Activated T-cell treated with anti-CD3 and anti-CD28 coated beads, Interleukin-2, amount 50 U/mL, for 1 hour (primary cell): ENCODE results near the gene AGRP.

ENCODE experiments used
- DNase-seq: peaks from one replicate; pipeline ENCODE4 v3.0.0-alpha.2; 2020

AGRP gene

DNA sequence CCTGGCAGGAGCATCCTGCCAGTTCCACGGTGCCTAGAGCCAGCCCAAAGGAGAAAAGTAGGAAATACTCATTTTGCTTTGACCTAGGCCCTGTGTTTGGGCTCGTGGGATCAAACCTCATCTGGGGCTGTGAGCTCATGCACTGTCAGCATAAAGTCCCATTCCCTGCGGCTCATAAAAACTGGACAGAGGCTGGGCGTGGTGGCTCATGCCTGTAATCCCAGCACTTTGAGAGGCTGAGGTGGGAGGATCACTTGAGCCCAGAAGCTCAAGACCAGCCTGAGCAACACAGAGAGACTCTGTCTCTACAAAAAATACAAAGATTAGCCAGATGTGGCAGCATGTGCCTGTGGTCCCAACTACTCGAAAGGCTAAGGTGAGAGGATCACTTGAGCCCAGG, 20.3 kb downstream of the AGRP start:
- no peak for DNase-seq

GRCh38 chr16:67462279-67462655, 21.1 kb downstream of the AGRP start:
- DNase-seq: no peak

DNA sequence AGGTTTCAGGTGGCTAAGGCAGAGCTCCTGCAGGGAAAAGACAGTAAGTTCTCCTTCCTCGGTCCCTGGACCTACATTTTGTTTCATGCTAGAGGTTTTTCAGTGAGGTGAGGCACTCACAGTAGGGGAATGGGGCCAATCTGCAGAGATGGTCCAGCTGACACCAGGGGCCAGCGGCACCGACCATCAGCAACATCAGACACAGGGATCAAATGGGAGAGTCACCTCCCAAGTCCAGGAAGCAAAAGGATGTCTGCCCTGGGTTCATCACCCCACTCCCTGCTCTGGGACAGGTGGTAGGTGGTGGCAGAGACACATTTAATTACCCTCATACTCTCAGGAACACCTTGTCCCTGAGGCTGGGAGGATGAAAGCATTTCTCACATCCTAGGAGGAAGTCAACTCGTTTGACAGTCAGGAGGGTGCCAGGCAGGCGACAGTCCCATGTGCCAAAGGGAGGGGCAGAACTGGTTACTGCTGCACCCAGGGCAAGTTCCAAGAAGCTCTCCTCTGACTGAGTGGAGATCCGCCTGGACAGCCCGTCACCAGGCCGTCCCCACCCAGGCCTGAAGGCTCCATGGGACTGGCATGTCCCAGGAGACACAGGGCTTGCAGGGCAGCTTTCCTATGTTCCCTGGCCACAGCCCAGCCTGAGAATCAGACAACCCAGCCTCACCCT, 21.6 kb downstream of the AGRP start:
- no peak for DNase-seq

GRCh38 chr16:67460961-67461360, 22.4 kb downstream of the AGRP start:
- no peak for DNase-seq

DNA sequence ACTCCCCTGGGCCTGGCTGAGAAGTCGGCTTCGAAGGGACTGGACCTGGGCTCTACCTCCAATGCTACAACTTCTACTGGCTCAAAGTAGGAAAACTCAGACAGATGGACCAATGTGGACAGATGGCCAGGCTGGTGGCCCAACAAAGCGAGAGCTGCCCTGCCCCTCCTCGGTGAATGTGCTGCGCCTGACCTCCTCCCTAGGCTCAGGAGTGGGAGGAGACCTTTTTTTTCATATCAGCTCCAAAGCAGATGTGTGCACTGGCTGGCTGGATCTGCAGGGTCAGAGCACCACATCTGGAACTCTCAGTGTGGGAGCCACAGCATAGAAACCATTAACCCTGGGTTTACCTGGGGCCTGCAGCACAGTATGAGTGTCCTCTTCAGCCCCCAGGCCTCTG, 23.2 kb downstream of the AGRP start:
- no peak for DNase-seq

GRCh38 chr16:67459861-67460150, 23.5 kb downstream of the AGRP start:
- DNase-seq: no peak

DNA sequence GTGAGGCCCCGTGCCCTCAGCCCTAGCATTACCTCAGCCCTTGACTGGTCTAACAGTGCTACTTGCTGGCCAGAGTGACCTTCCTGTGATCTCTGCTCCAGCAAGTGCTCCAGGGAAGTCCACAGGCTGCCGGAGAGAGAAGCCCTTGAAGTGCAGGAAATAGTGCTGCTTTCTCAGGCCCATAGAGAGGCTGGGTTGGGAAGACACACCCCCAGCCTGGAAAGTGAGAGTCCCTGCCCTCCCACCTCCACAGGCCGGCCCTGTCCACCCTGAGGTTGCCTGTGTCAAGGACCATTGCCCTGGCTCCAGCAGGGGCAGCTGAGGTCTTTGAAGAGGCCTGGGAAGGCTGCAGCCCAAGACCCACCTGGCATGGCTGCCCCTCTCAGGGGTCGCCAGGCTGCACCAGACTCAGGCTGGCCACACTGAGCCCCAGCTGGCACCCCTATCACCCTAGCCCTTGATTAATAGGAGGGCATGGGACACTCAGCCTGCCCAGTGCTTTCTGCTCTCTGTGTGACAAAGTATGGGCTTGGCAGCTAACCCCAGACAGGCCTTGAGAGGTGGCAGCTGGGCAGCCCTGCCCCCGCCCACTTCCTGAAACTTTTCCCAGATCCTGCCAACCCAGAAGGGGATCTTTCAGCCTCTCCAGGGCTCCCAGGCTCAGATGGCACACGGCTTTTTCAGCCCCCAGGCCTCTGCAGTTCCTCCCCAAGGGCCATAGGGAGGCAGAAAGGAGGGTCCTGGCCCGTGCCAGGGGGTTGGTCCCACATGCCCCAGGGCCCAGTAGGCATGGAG, 24.1 kb downstream of the AGRP start:
- no peak for DNase-seq

DNA sequence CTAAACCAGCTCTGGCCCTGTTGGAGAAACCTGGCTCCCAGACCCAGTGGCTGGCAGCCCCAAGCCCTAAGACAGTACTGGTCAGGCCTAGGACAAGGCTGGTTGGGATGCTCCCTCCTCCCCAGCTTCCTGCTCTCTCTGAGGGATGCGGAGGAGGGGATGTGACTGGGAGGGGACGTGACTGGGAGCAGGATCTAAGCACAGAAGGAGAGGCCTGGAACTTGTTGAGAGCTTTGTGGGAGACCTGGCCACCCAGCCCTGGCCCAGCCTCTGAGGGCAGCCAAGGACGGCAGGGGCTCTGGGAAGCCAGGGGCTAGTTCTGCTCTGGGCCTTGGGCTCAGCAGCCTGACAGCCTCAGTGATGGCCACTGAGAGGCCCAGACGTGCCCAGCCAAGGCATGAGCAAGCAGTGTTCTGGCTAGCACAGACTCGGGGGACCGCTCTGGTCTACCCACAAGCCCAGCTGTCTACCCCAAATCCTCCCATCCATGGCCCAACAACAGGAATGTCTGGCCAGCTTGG, 25.2 kb downstream of the AGRP start:
- no peak for DNase-seq

DNA sequence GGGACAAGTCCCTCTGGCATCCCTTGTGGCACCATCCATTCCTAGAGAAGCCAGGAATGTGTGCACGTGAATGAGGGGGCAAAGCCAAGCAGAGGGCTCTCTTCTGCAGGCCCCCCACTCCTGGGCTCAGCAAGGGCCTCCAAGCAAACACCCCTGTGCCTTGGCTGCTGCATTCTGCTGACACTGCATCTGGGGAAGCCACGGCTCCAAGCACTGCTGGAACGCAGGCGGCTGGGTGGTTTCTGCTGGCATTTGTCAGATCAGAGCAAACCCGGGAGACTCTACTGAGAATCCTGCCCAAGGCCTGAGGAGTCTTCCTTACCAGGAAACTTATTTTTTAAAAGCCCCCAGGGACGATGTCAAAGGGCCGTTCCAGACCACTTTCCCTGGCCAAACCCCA, 25.7 kb downstream of the AGRP start:
- no peak for DNase-seq

DNA sequence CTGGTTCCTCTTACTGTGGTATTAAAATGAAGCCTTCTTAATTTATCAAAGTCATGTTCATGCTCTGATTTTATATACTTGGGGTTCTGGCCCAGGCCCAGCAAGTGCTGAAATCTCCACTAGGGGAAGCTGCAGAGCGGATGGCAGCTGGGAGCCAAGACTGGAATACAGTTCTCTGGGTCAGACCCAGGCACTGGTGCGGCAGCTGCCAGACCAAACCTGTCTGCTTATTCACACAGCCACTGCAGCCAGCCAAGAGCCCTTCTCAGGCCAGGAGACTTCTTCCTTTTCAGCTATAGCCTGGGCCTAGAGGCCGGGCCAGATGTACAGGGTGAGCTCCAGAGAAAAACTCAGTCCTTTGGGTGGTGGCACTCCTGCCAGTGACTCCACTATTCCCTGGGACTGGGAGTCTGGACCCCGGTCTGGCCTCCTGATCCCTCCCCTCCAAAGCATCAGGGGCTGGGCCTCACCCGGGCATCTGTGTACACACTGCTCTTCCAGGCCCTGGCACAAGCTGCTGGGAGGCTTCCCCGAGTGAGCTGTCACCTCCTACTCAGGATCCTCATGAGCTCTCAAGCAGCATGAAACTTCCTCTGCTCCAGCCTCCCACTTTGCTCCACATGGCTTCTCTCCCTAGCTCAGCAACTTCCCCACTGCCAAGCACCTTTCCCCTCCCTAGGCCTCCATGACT, 26.8 kb downstream of the AGRP start:
- DNase-seq: no peak

DNA sequence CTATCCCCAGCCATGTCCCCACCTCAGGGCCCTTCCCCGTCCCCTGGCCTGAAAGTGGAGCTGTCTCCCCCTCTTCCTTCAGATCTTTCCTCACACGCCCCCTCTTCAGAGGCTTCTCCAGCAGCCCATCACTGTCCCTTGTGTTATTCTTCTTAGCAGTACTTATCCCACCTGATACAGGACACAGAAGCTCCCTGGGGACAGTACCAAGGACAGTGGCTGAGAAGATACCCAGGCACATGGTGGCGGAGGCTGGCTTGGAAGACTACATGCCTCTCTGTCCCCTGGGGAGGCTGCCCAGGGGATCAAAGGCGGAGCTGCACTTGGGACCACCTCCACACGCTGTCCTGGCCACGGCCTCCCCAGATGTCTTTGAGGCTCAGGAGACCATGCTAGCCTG, 28.5 kb downstream of the AGRP start:
- DNase-seq: no peak

GRCh38 chr16:67454104-67454503, 29.2 kb downstream of the AGRP start:
- no peak for DNase-seq

DNA sequence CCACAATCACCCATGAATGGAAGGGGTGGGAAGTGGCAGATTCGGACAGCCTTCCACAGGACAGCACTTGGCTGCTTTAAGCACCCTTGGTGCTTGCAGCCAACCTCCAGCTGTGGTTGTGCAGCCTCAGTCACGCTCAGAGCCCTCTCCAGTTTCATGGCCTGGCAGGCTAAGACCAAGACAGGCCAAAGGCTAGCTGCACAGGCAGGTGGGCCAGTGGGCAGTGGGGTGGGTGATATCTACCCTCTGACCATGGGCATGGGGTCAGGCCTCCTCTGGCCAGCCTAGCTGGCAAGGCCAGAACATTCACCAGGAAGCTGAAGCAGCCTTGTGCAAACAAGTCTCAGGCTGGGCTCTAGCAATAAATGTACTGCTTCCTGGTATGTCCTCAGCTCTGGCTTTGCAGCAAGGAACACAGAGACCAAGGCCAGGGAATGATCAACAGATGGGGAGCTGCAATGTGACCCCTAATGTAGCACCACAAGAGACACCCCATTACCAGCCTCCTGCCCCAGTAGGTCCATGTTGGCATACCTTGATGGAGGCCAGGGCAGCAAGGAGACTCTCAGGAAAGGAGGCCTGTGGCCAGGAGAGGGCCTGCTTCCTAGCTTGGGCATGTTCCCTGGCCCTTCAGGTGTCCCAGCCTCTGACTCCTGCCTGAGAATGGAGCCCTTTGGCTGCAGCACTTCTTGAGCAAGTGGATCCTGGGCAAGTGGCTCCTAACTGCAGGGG, 31.5 kb downstream of the AGRP start:
- no peak for DNase-seq

DNA sequence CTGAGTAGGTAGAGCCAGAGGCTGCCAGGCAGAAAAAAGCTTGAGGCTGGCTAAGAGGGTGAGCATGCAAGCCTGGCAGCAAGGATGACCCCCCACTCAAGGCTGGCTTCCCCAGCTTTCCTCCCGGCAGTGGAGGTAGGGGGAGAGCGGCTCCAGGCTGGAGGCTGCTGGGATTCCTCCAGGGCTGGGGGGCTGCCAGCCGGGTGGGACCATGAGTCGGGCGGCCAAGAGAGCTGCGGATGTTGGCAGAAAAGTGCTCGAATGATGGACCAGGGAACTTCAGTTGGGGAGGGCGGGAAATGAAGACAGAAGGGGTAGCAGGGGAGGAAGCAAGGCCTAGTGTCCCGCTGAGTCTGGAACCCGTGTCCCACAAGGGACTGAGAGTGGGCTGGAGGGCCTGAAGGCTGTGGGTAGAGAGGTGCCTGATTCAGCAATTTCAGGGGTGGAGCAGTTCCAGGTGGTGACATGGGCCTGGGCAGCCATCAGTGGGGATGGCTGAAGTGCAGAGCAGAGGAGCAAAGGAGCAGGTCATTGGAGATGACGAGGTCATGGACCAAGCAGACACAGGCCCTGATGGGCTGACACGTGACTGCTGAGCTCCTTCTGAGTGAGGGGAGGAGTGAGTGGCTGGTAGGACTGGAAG, 32.2 kb downstream of the AGRP start:
- no peak for DNase-seq

DNA sequence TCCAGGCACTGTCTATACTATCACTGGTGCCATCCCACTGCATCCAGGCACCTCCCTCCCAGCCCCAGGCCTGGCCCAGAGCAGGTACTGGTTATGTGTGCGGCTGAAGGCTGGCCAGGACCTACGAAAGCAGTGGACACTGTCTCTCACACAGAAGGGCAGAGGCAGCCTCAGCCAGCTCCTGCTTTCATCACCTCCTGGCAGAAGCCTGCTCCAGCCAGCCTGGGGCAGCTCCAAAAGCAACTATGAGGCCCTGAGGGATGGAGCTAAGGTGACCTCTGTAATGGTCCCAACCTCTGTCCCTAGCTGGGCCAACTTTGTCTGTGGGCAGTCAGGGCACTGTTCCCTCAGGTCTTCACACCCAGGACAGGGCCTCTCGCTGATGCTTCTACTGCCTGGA, 33.6 kb downstream of the AGRP start:
- no peak for DNase-seq

DNA sequence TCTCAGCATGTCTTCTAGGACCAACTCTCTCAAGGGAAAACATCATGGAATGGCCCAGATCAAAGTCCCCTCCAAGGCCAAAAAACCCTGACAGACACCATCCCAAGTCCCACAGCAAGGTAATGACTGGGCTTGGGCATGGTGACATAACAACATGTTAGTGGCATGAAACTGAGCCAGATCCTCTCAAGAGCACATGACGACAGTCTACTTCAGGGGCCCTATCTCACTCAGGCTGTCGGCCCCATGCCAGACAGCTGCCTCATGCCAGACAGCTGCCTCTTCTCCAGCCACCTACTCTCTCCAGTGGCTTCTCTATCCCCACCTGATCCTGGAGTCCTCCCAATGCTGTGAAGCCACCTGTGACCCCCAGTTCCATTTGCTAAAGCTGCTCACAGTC, 34.0 kb downstream of the AGRP start:
- DNase-seq: no peak

GRCh38 chr16:67448580-67448979, 34.8 kb downstream of the AGRP start:
- no peak for DNase-seq

DNA sequence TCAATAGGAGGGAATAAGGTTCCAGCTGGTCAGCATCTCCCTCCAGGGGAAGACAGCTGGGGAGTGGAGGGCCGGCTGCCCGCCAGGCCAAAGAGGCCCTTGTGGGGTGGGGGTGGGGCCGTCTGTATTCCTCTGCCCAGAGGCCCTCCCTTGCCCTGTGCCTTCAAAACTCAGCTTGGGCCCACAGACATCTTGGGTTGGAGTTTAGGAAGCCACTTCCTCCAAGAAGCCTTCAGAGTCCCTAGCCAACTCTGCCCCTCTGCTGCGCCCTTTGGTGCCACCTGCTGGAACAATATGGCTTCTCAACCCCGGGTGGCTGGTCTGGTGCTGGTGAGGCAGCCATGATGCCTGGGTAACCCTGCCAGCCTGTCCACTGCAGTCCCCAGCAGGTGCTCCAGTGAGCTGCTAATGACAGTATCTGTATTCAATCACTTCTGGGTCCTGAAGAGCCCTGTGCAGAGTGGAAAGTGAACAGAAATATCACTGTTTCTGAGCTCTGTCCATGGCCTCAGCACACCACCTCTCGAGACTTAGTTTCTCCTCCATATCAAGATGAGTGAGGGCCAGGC, 35.8 kb downstream of the AGRP start:
- DNase-seq: peak; percentile 55

DNA sequence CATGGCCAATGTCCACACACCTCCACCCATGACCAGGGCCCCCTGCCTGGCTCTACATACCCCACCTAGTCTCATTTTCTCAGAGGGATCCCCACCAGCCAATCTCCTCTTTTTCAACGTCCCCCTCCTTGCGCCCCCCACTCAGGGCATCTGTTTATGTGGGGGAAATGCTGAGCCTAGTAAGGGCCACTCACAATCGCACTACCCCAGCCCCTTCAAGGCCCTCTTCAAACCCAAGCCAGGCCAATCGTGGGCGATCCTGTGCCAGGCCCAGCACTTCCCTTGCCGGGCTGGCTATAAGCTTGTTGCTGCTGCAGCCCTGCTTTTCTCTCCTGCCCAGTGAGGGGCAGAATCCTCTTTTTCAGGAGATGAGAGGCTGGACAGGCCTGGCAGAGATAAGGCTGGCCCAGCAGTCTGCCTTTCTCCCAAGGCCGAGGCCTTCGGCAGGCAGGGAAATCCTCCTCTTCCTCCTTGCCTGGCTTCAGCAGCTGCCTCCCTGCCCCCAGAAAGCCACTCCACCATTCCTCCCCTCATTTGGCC, 36.3 kb downstream of the AGRP start:
- no peak for DNase-seq

DNA sequence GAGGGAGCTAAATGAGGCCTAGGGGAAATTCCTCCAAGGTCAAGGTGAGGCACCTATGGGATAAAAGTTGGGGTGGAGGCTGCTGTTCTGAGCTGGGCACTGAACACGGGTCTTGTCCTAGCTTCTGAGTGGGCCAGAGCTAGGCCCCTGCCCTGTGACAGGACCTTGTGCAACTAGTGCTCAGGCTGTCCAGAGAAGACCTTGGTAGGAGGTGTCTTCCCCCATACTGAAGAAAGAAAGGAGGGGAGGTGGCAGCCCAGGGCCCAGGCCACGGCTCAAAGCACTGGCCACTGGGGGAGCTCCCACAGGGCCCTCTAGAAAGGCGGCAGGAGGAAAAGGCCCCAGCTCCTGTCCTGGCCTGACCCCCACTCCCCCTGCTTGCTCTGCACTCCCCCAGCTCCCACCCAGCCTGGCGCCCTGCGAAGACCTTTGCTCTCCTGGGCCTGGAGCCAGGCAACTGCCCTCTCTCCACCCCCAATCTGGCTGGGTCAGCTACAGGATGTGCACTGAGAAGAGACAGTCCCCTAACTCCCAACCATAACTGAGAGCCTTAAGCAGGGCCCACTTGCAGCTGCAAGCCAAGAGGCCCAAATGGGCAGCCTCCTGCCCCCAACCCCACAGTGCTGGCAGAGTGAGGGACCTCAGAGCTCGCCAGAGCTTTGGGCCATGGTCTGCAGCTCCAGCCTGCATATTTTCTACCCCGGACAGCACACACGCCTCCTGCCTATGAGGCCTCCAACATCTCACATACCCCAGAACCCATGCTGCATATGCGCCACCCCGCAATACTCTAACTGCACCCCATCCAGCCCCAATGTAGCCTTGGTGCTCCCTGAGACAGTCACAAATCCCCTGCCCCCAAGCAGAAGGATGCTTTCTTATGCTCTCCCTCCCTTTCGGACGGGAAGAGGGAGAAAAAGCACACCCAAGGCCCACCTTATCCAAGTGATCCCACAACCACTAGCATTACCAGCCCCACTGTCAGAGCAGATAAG, 37.1 kb downstream of the AGRP start:
- no peak for DNase-seq

- no peak for DNase-seq
These were observed 37.9 kb downstream of the AGRP start for GRCh38 chr16:67445441-67445912.
